H9 (cell line): ENCODE data around the gene UBALD1. TPM values are rescaled to one million over a fixed set of nuclear protein-coding genes. Genes with fewer than 3 reads are reported as not detected.
A peak's percentile ranks its signal among the peaks of the same experiment; 100 is the strongest.

Experiments used
- DNase-seq: peaks from one replicate; pipeline ENCODE4 v3.0.0-alpha.2; 2017
- H2AFZ ChIP-seq: one replicate; pipeline ENCODE4 v1.6.1; 2013; ENCODE audit warnings: mild to moderate bottlenecking, low read length, control low read depth, moderate library complexity
- H2AK5ac ChIP-seq: 2 replicates; pipeline ENCODE4 v1.6.1; 2013; ENCODE audit warnings: low read length, control low read depth, mixed read lengths; ENCODE audit not compliant: insufficient read length
- H2BK120ac ChIP-seq: one replicate; pipeline ENCODE4 v1.6.1; 2013; ENCODE audit warnings: low read depth, mild to moderate bottlenecking, low read length, control low read depth, inconsistent platforms; ENCODE audit not compliant: poor library complexity, severe bottlenecking
- H2BK12ac ChIP-seq: 2 replicates; pipeline ENCODE4 v1.6.1; 2013; ENCODE audit warnings: low read length, control low read depth, mixed read lengths, low read depth; ENCODE audit not compliant: insufficient read length
- H2BK15ac ChIP-seq: 2 replicates; pipeline ENCODE4 v1.6.1; 2013; ENCODE audit warnings: low read depth, low read length, control low read depth
- H2BK20ac ChIP-seq: one replicate; pipeline ENCODE4 v1.6.1; 2013; ENCODE audit warnings: low read depth, mild to moderate bottlenecking, low read length, control low read depth, inconsistent platforms; ENCODE audit not compliant: poor library complexity, severe bottlenecking
- H2BK5ac ChIP-seq: 2 replicates; pipeline ENCODE4 v1.6.1; 2013; ENCODE audit warnings: low read length, control low read depth, mixed read lengths; ENCODE audit not compliant: insufficient read length
- H3K14ac ChIP-seq: 2 replicates; pipeline ENCODE4 v1.6.1; 2013; ENCODE audit warnings: low read length, control low read depth; ENCODE audit not compliant: insufficient read depth
- H3K18ac ChIP-seq: 2 replicates; pipeline ENCODE4 v1.6.1; 2013; ENCODE audit warnings: low read depth, mild to moderate bottlenecking, mixed read lengths, low read length, control low read depth; ENCODE audit not compliant: insufficient read length
- H3K23ac ChIP-seq: 2 replicates; pipeline ENCODE4 v1.6.1; 2013; ENCODE audit warnings: low read length, control low read depth, mixed read lengths, low read depth; ENCODE audit not compliant: insufficient read length
- H3K23me2 ChIP-seq: 2 replicates; pipeline ENCODE4 v1.6.1; 2013; ENCODE audit warnings: low read depth, mild to moderate bottlenecking, mixed read lengths, low read length, control low read depth; ENCODE audit not compliant: insufficient read length, poor library complexity, severe bottlenecking
- H3K27ac ChIP-seq: 2 replicates; pipeline ENCODE4 v1.5.1; 2013; ENCODE audit warnings: low read length, control low read depth, mixed read lengths, low read depth; ENCODE audit not compliant: insufficient read length
- H3K27me3 ChIP-seq: 2 replicates; pipeline ENCODE4 v1.6.1; 2013; ENCODE audit warnings: low read length, control low read depth, inconsistent platforms; ENCODE audit not compliant: insufficient read depth
- H3K4ac ChIP-seq: 2 replicates; pipeline ENCODE4 v1.6.1; 2013; ENCODE audit warnings: low read depth, mild to moderate bottlenecking, control low read depth, inconsistent platforms, low read length, moderate library complexity
- H3K4me1 ChIP-seq: 2 replicates; pipeline ENCODE4 v1.6.1; 2013; ENCODE audit warnings: low read length, control low read depth, inconsistent platforms; ENCODE audit not compliant: insufficient read depth
- H3K4me2 ChIP-seq: 2 replicates; pipeline ENCODE4 v1.6.1; 2013; ENCODE audit warnings: low read length, control low read depth, mixed read lengths; ENCODE audit not compliant: insufficient read length, insufficient read depth
- H3K56ac ChIP-seq: 2 replicates; pipeline ENCODE4 v1.6.1; 2013; ENCODE audit warnings: low read depth, mild to moderate bottlenecking, mixed read lengths, low read length, control low read depth; ENCODE audit not compliant: insufficient read length
- H3K79me1 ChIP-seq: 2 replicates; pipeline ENCODE4 v1.6.1; 2013; ENCODE audit warnings: low read depth, mild to moderate bottlenecking, moderate library complexity, low read length, control low read depth, inconsistent platforms; ENCODE audit not compliant: insufficient read depth, poor library complexity, severe bottlenecking
- H3K79me2 ChIP-seq: 2 replicates; pipeline ENCODE4 v1.6.1; 2013; ENCODE audit warnings: low read length, control low read depth, inconsistent platforms; ENCODE audit not compliant: insufficient read depth
- H3K9ac ChIP-seq: 2 replicates; pipeline ENCODE4 v1.6.1; 2013; ENCODE audit warnings: low read length, control low read depth, mixed read lengths; ENCODE audit not compliant: insufficient read length; ENCODE audit errors: extremely low read depth
- H3K9me3 ChIP-seq: one replicate; pipeline ENCODE4 v1.6.1; 2013; ENCODE audit warnings: low read depth, low read length, inconsistent platforms; ENCODE audit not compliant: control insufficient read depth
- H3T11ph ChIP-seq: one replicate; pipeline ENCODE4 v1.6.1; 2013; ENCODE audit warnings: mild to moderate bottlenecking, low read length, control low read depth, inconsistent platforms
- H4K20me1 ChIP-seq: one replicate; pipeline ENCODE4 v1.6.1; 2013; ENCODE audit not compliant: control insufficient read depth, insufficient read length, insufficient read depth
- H4K5ac ChIP-seq: 2 replicates; pipeline ENCODE4 v1.6.1; 2013; ENCODE audit warnings: low read depth, mild to moderate bottlenecking, mixed read lengths, low read length, control low read depth; ENCODE audit not compliant: insufficient read length
- H4K8ac ChIP-seq: replicated peaks from 2 replicates; pipeline ENCODE4 v1.6.1; 2013; ENCODE audit warnings: low read length, control low read depth, mixed read lengths, low read depth; ENCODE audit not compliant: insufficient read length
- H4K91ac ChIP-seq: 2 replicates; pipeline ENCODE4 v1.6.1; 2013; ENCODE audit warnings: low read depth, mild to moderate bottlenecking, moderate library complexity, mixed read lengths, low read length, control low read depth; ENCODE audit not compliant: insufficient read length
- H3K27ac Mint-ChIP-seq, 3 experiments: 2 replicates in 2 of 3; 3 replicates in 1 of 3; pipeline ENCODE4 v1.8.0; 2020 to 2021; ENCODE audit warnings: mixed read lengths in 3 of 3, mild to moderate bottlenecking in 1 of 3, moderate library complexity in 1 of 3
- H3K27me3 Mint-ChIP-seq: 2 replicates; pipeline ENCODE4 v1.8.0; 2021; ENCODE audit warnings: low read depth, mild to moderate bottlenecking, moderate library complexity, mixed read lengths
- H3K36me3 Mint-ChIP-seq, 3 experiments: 2 replicates in 2 of 3; 3 replicates in 1 of 3; pipeline ENCODE4 v1.8.0; 2020 to 2021; ENCODE audit warnings: low read depth in 3 of 3, mixed read lengths in 3 of 3; ENCODE audit not compliant: insufficient read depth in 1 of 3
- H3K4me1 Mint-ChIP-seq, 2 experiments: 2 replicates each; pipeline ENCODE4 v1.8.0; 2020; ENCODE audit warnings: mixed read lengths in 2 of 2
- H3K4me3 Mint-ChIP-seq, 2 experiments: 2 replicates in 1 of 2; 3 replicates in 1 of 2; pipeline ENCODE4 v1.8.0; 2020 to 2021; ENCODE audit warnings: mild to moderate bottlenecking in 2 of 2, mixed read lengths in 2 of 2, moderate library complexity in 1 of 2
- H3K9me3 Mint-ChIP-seq, 2 experiments: 2 replicates in 1 of 2; 3 replicates in 1 of 2; pipeline ENCODE4 v1.8.0; 2020; ENCODE audit warnings: mild to moderate bottlenecking in 2 of 2, mixed read lengths in 2 of 2, moderate library complexity in 1 of 2
- WGBS: extraction: QIAGEN DNeasy Blood & Tissue Kit; methylation state at CpG from one replicate; pipeline ENCODE4 v1.1.7; 2013; ENCODE audit warnings: missing lambda C conversion rate, low lambda C conversion rate, mixed read lengths; ENCODE audit not compliant: insufficient read length; ENCODE audit errors: extremely low coverage; 5-methylcytosine and 5-hydroxymethylcytosine counted together
- total RNA-seq: library from RNA; stranded (reverse); gene quantifications from 2 replicates; pipeline ENCODE4 v1.2.1, GENCODE V29; 2021
- TF ChIP-seq, protein P1 (sequence below): fragments of 200-600 bp; sonication (generic); conservative IDR thresholded peaks from 3 replicates; pipeline ENCODE4 v1.8.0; 2021; ENCODE audit warnings: antibody characterized with exemption, mild to moderate bottlenecking

The UBALD1 gene
- total RNA-seq, 1 experiment from 2014 or later: 80.9 TPM

DNA sequence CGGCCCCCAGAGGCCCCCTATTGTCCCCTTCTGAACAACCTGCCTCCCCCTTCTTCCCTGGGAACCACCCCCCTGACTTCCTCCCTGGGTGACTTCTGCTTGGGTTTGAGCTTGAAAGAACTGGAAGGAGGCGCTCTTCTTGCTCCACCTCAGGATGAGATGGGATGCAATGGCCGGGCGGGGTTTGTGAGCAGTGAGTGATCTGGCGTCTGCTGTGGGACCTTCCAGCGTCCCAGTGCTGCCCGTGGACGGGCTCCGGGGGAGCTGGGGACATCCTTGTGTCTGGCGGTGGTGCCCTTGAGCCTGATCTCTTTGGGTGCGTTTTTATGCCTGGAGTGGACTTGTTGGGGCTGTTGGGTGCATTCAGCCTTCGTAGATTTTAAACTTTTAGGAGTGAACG lies 21.5 kb upstream of the UBALD1 start:
- Histone ChIP-seq H3K23ac (no peak overlapping the region), H4K8ac (no peak overlapping the region), H2AK5ac (no peak overlapping the region), H3K4ac (no peak overlapping the region), H3K4me2 (no peak overlapping the region), H3K9ac (no peak overlapping the region), H3K56ac (no peak overlapping the region), H3K9me3 (no peaks in the 10 kb centered on the region), H2BK20ac (no peak overlapping the region), H3K18ac (no peak overlapping the region), H2BK5ac (no peak overlapping the region), H4K5ac (no peak overlapping the region), H3T11ph (no peak overlapping the region), H4K91ac (no peak overlapping the region), H3K79me2 (peaks cover 2% of the 10 kb centered on the region; the same call in 1 of the 2 replicates), H2BK15ac (no peak overlapping the region), H2BK12ac (no peak overlapping the region), H3K23me2 (no peaks in the 10 kb centered on the region), H2AFZ (no peak overlapping the region), H3K27ac (no peak overlapping the region), H4K20me1 (no peaks in the 10 kb centered on the region), H3K27me3 (no peaks in the 10 kb centered on the region), H3K4me1 (no peaks in the 10 kb centered on the region), H2BK120ac (no peak overlapping the region), H3K14ac (no peak overlapping the region), H3K79me1 (peaks cover 8% of the 10 kb centered on the region)
- peak overlapping the region in 1 of 3 experiments; percentile 37; a peak in 2 of 7 replicates for H3K27ac Mint-ChIP-seq
- no peak for DNase-seq
- H3K4me1 Mint-ChIP-seq: peaks cover 7% of the 10 kb centered on the region in 2 experiments; a peak in 3 of 4 replicates
- TF ChIP-seq, protein P1, sequence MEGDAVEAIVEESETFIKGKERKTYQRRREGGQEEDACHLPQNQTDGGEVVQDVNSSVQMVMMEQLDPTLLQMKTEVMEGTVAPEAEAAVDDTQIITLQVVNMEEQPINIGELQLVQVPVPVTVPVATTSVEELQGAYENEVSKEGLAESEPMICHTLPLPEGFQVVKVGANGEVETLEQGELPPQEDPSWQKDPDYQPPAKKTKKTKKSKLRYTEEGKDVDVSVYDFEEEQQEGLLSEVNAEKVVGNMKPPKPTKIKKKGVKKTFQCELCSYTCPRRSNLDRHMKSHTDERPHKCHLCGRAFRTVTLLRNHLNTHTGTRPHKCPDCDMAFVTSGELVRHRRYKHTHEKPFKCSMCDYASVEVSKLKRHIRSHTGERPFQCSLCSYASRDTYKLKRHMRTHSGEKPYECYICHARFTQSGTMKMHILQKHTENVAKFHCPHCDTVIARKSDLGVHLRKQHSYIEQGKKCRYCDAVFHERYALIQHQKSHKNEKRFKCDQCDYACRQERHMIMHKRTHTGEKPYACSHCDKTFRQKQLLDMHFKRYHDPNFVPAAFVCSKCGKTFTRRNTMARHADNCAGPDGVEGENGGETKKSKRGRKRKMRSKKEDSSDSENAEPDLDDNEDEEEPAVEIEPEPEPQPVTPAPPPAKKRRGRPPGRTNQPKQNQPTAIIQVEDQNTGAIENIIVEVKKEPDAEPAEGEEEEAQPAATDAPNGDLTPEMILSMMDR: no peak
- WGBS: no CpG with 5 or more reads among the region's 13 CpGs
- no peaks in the 10 kb centered on the region for H3K27me3 Mint-ChIP-seq
- peaks cover 0 to 6% of the 10 kb centered on the region in 2 experiments; a peak in 3 of 5 replicates for H3K9me3 Mint-ChIP-seq
- H3K36me3 Mint-ChIP-seq: peaks cover 4 to 21% (median 8%) of the 10 kb centered on the region in 3 experiments
- H3K4me3 Mint-ChIP-seq: no peak overlapping the region
